OCI-LY7 (cell line): ENCODE measurements around the gene AQP12B. TPM values are rescaled to one million over a fixed set of nuclear protein-coding genes. Genes with fewer than 3 reads are reported as not detected.

Experiments used
- BruUV-seq: library from RNA; stranded (reverse); fragments of 400-500 nt; replicated peaks from 2 replicates; lab custom pipeline; 2021; lab: Mats Ljungman, UMichigan
- CTCF ChIA-PET: fragments of 300-600 bp; sonication (Branson Sonifier 250); formaldehyde crosslinking; loops from one replicate; lab custom pipeline; 2022; ENCODE audit warnings: antibody characterized with exemption; ENCODE audit not compliant: unreplicated experiment; lab: Charles Lee
- POLR2A ChIA-PET: fragments of 300-600 bp; sonication (Branson Sonifier 250); formaldehyde crosslinking; loops from one replicate; lab custom pipeline; 2022; ENCODE audit warnings: antibody characterized with exemption; lab: Charles Lee
- DNase-seq: peaks from one replicate; pipeline ENCODE4 v3.0.0-alpha.2; 2015; ENCODE audit warnings: low spot score
- H2AFZ ChIP-seq: fragments of 200-600 bp; sonication (generic), shearing (Covaris generic); 2 replicates; pipeline ENCODE4 v1.6.1; 2014; ENCODE audit warnings: mild to moderate bottlenecking, antibody characterized with exemption, low read length, moderate library complexity
- H3K27ac ChIP-seq: fragments of 200-600 bp; sonication (generic); 2 replicates; pipeline ENCODE4 v1.5.1; 2014; ENCODE audit warnings: mixed run types, low read depth, mild to moderate bottlenecking, moderate library complexity, low read length, inconsistent platforms; ENCODE audit not compliant: poor library complexity, severe bottlenecking
- H3K36me3 ChIP-seq: fragments of 200-600 bp; sonication (generic); 2 replicates; pipeline ENCODE4 v1.6.1; 2014; ENCODE audit warnings: mild to moderate bottlenecking, antibody characterized with exemption, low read length, moderate library complexity, mixed read lengths; ENCODE audit not compliant: insufficient read depth
- H3K4me1 ChIP-seq: fragments of 200-600 bp; sonication (generic); 2 replicates; pipeline ENCODE4 v1.5.1; 2014; ENCODE audit warnings: mild to moderate bottlenecking, low read length; ENCODE audit not compliant: insufficient read depth, poor library complexity, severe bottlenecking
- H3K4me2 ChIP-seq: fragments of 200-600 bp; sonication (generic); 2 replicates; pipeline ENCODE4 v1.6.1; 2014; ENCODE audit warnings: mild to moderate bottlenecking, low read length
- H3K4me3 ChIP-seq: fragments of 200-600 bp; sonication (generic); 2 replicates; pipeline ENCODE4 v1.5.1; 2014; ENCODE audit warnings: mild to moderate bottlenecking, low read depth, low read length; ENCODE audit not compliant: poor library complexity, severe bottlenecking
- H3K79me2 ChIP-seq: fragments of 200-600 bp; sonication (generic); 2 replicates; pipeline ENCODE4 v1.6.1; 2016; ENCODE audit warnings: low read depth, mild to moderate bottlenecking, low read length, moderate library complexity, mixed read lengths; ENCODE audit not compliant: insufficient read depth
- H3K9me2 ChIP-seq: fragments of 200-600 bp; sonication (generic); 2 replicates; pipeline ENCODE4 v1.6.1; 2016; ENCODE audit warnings: mild to moderate bottlenecking, low read length, mixed read lengths; ENCODE audit not compliant: insufficient read depth
- H3K9me3 ChIP-seq: fragments of 200-600 bp; sonication (generic); 2 replicates; pipeline ENCODE4 v1.6.1; 2014; ENCODE audit warnings: mild to moderate bottlenecking, mixed run types, low read length, mixed read lengths
- H4K20me1 ChIP-seq: fragments of 200-600 bp; sonication (generic); 2 replicates; pipeline ENCODE4 v1.6.1; 2014; ENCODE audit warnings: mild to moderate bottlenecking, antibody characterized with exemption, low read length, moderate library complexity, mixed read lengths; ENCODE audit not compliant: insufficient read depth
- CTCF ChIP-seq: fragments of 200-600 bp; sonication (generic); conservative IDR thresholded peaks from 2 replicates; pipeline ENCODE4 v1.5.1; 2014; ENCODE audit warnings: mild to moderate bottlenecking, antibody characterized with exemption, low read length, moderate library complexity, mixed read lengths
- EZH2phosphoT487 ChIP-seq: fragments of 200-600 bp; sonication (generic); IDR thresholded peaks from 2 replicates; pipeline ENCODE4 v1.6.1; 2018; ENCODE audit warnings: low read depth, borderline replicate concordance, mild to moderate bottlenecking, mixed run types, antibody characterized with exemption, low read length, moderate library complexity, mixed read lengths
- intact Hi-C: fragments of 100-400 bp; cut with micrococcal nuclease; formaldehyde crosslinking; loops from one replicate; pipeline ENCODE4 v1.10.0; 2022; ENCODE audit not compliant: unreplicated experiment
- total RNA-seq, 2 experiments: library from RNA; depleted of rRNA in 1 of 2; stranded (reverse); fragments of >200 nt in 1 of 2; shearing (Covaris generic) in 1 of 2; gene quantifications; 2 replicates each; pipeline ENCODE4 v1.2.3, GENCODE V29; 2014 to 2022

The AQP12B gene
- total RNA-seq, 2 experiments from 2014 or later = not detected

GRCh38 chr2:240719676-240720545, 37.2 kb upstream of the AQP12B start:
- TF ChIP-seq CTCF (no peak), EZH2phosphoT487 (no peak)
- Histone ChIP-seq H2AFZ (no peak overlapping the region), H3K4me2 (no peak overlapping the region), H3K27ac (no peak overlapping the region), H3K9me2 (no peaks in the 10 kb centered on the region), H3K9me3 (no peaks in the 10 kb centered on the region), H4K20me1 (no peaks in the 10 kb centered on the region), H3K36me3 (no peaks in the 10 kb centered on the region), H3K79me2 (no peaks in the 10 kb centered on the region), H3K4me1 (no peaks in the 10 kb centered on the region), H3K4me3 (no peak overlapping the region)
- CTCF ChIA-PET = no interaction called here
- POLR2A ChIA-PET = no interaction called here
- no TSS peak for BruUV-seq
- intact Hi-C loops = no loop called here
- no peak for DNase-seq

- H3K9me2 ChIP-seq = no peaks in the 10 kb centered on the region
- TF ChIP-seq EZH2phosphoT487 (no peak), CTCF (no peak)
- no peaks in the 10 kb centered on the region for H3K4me1 ChIP-seq
- H3K79me2 ChIP-seq = no peaks in the 10 kb centered on the region
- CTCF ChIA-PET = no interaction called here
- no TSS peak for BruUV-seq
- no peak overlapping the region for H2AFZ ChIP-seq
- no peak overlapping the region for H3K27ac ChIP-seq
- POLR2A ChIA-PET = no interaction called here
- DNase-seq = no peak
- intact Hi-C loops = no loop called here
- no peaks in the 10 kb centered on the region for H4K20me1 ChIP-seq
- no peaks in the 10 kb centered on the region for H3K36me3 ChIP-seq
- H3K4me3 ChIP-seq = no peak overlapping the region
- no peak overlapping the region for H3K4me2 ChIP-seq
- no peaks in the 10 kb centered on the region for H3K9me3 ChIP-seq
Observed at GRCh38 chr2:240718896-240719490, 36.3 kb upstream of the AQP12B start.
